ENCODE data around the gene TMEM243. TPM values are rescaled to one million over a fixed set of nuclear protein-coding genes. Genes with fewer than 3 reads are reported as not detected.

The TMEM243 gene
- total and polyA plus RNA-seq, 2 of the 13 experiments (the other 11 are each of a cell fraction or from before 2014, with no cell fraction given) = 25.1 to 31.2 TPM

- peaks cover 10% of the 10 kb centered on the region for H3K79me2 ChIP-seq (ENCODE audit: insufficient read depth, low read length)
- peak; percentile 22 for TF ChIP-seq YY1 (IDR thresholded peaks at IDR 0.05; ENCODE audit: insufficient read depth, insufficient replicate concordance, low read depth, low read length)
- TF ChIP-seq FOXK1 (CRISPR knock-in tag; IDR thresholded peaks at IDR 0.05; ENCODE audit: borderline replicate concordance, low read depth) = no peak
- TF ChIP-seq ZNF850 (CRISPR knock-in tag; conservative IDR thresholded peaks at IDR 0.05) = no peak
- no peak for TF ChIP-seq SRSF4 (IDR thresholded peaks at IDR 0.05; ENCODE audit: low read depth, low read length, poor library complexity, severe bottlenecking)
- TF ChIP-seq ZNF484 (CRISPR knock-in tag; IDR thresholded peaks at IDR 0.05; ENCODE audit: borderline replicate concordance, low read depth) = no peak
- 0 out of 2 replicates have a peak, but pooled peaks have one; percentile 15 for TF ChIP-seq TBX2 (CRISPR knock-in tag; IDR thresholded peaks at IDR 0.05; ENCODE audit: borderline replicate concordance)
- TF ChIP-seq ZNF598 (CRISPR knock-in tag; IDR thresholded peaks at IDR 0.05; ENCODE audit: borderline replicate concordance) = no peak
- TF ChIP-seq, protein P1, sequence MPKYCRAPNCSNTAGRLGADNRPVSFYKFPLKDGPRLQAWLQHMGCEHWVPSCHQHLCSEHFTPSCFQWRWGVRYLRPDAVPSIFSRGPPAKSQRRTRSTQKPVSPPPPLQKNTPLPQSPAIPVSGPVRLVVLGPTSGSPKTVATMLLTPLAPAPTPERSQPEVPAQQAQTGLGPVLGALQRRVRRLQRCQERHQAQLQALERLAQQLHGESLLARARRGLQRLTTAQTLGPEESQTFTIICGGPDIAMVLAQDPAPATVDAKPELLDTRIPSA (CRISPR knock-in tag; IDR thresholded peaks at IDR 0.05; ENCODE audit: borderline replicate concordance) = no peak
- TF ChIP-seq IKZF5 (CRISPR knock-in tag; IDR thresholded peaks at IDR 0.05) = no peak
- no peak for TF ChIP-seq ZNF543 (CRISPR knock-in tag; IDR thresholded peaks at IDR 0.05)
- TF ChIP-seq ZNF121 (CRISPR knock-in tag; IDR thresholded peaks at IDR 0.05) = no peak
- no peak for TF ChIP-seq ZSCAN25 (CRISPR knock-in tag; IDR thresholded peaks at IDR 0.05)
- no peak for TF ChIP-seq ISX (CRISPR knock-in tag; conservative IDR thresholded peaks at IDR 0.05)
- no peak for TF ChIP-seq NCOA1 (CRISPR knock-in tag; IDR thresholded peaks at IDR 0.05)
- TF ChIP-seq HOMEZ (CRISPR knock-in tag; IDR thresholded peaks at IDR 0.05; ENCODE audit: low read depth) = no peak
- TF ChIP-seq ZNF800 (CRISPR knock-in tag; IDR thresholded peaks at IDR 0.05) = no peak
- no peak for TF ChIP-seq ZSCAN22 (CRISPR knock-in tag; IDR thresholded peaks at IDR 0.05)
- TF ChIP-seq ATRX (CRISPR knock-in tag; IDR thresholded peaks at IDR 0.05; ENCODE audit: borderline replicate concordance) = no peak
- TF ChIP-seq CCDC6 (CRISPR knock-in tag; IDR thresholded peaks at IDR 0.05) = peak; percentile 16; the same call in 1 of the 2 replicates
These were observed 562 bp downstream of the TMEM243 start for GRCh38 chr7:87218796-87219544.

More at GRCh38 chr7:87218796-87219544, 562 bp downstream of the TMEM243 start:
- H3K4me3 ChIP-seq (replicated peaks in 1 of 3; ENCODE audit: insufficient read depth in 1 of 3, low read depth in 2 of 3, low read length in 3 of 3) = peak overlapping the region; percentile 82 to 95 (median 89)
- DNase-seq (ENCODE audit: low spot score) (peak; percentile 28), ATAC-seq (peak; percentile 66), FAIRE-seq (no peak)
- WGBS (ENCODE audit: low lambda C conversion rate) = 27% methylated on average over 10 of the region's 17 CpGs
- peak overlapping the region; percentile 55 for H3K27ac ChIP-seq (ENCODE audit: extremely low read length, insufficient read depth, low read length)
- H3K4me1 ChIP-seq (ENCODE audit: insufficient read depth, low read length) = peaks cover 41% of the 10 kb centered on the region
- ChIA-PET CTCF (ENCODE audit: low intra/inter-chr PET ratio, low total read pairs) (no interaction called here), POLR2A (interaction anchor here (0.9 to 1.9 kb wide), 4 partner anchors 8 to 66 kb away, joined by 3 to 10 read pairs (median 6); partner anchors contain the start of gene DMTF1)
- no peaks in the 10 kb centered on the region for H3K36me3 ChIP-seq (replicated peaks in 1 of 2; ENCODE audit: control insufficient read depth in 1 of 2, insufficient read depth in 2 of 2, low read length in 2 of 2)
- H3K9me3 ChIP-seq (ENCODE audit: low read length) = no peaks in the 10 kb centered on the region
- no TSS peak for BruUV-seq (replicated peaks)
- peaks cover 0 to 11% of the 10 kb centered on the region in 2 experiments; a peak in 2 of 5 replicates for H3K27me3 ChIP-seq (ENCODE audit: control insufficient read depth in 1 of 2, insufficient read depth in 2 of 2, low read length in 2 of 2)
- H3K9ac ChIP-seq (ENCODE audit: insufficient read depth, low read depth, low read length) = peak overlapping the region; percentile 79
- intact Hi-C loops (cut with micrococcal nuclease; ENCODE audit: unreplicated experiment) (no loop called here), in situ Hi-C loops (cut with HindIII; ENCODE audit: extremely low pct_ligation_motif_present, low pct_unique_long_range_greater_than_20kb) (no loop called here)
- H4K20me1 ChIP-seq (ENCODE audit: insufficient read depth, low read length) = no peaks in the 10 kb centered on the region; the same call in 1 of the 2 replicates
- peak overlapping the region; percentile 90 for H3K4me2 ChIP-seq (ENCODE audit: low read depth, low read length)
- no peak overlapping the region for H2AFZ ChIP-seq (ENCODE audit: low read length)
